CD4-positive, alpha-beta T cell treated with Interleukin-1 beta for 1 hour (primary cell): ENCODE measurements around the gene ATP13A1.

ENCODE experiments used
- DNase-seq, 2 donors: peaks; one replicate each; pipeline ENCODE4 v3.0.0-alpha.2; 2020 to 2022

The ATP13A1 gene

DNA sequence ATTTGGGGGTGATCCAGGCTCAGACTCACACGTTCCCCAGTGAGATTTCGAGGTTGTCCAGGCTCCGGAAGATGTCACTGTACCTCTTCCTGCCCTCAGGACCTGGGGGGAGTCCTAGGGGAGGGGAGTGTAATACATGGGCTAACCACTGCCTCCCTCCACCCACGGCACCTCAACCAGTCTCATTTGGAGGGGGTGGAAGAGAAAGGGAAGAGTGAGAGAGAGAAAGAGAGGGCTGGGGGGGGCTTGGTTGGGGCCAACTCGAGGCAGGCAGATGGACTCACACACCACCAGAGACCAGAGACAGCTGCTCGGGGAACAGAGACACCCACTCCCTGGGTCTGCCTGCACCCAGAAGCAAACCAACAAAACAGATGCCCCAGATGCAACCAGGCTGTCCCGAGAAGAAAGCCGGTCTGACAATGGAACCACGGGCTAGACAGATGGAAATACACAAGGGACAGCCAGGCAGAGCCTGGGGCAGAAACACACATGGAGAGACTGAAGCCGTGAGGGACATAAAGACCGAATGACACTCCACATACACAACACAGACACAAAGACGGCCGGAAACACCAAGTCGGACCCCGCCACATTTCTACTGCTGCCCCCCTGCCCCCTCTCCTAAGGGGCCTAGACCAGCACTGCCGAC, 20.8 kb downstream of the ATP13A1 start:
- peak; percentile 60 to 67 for DNase-seq

DNA sequence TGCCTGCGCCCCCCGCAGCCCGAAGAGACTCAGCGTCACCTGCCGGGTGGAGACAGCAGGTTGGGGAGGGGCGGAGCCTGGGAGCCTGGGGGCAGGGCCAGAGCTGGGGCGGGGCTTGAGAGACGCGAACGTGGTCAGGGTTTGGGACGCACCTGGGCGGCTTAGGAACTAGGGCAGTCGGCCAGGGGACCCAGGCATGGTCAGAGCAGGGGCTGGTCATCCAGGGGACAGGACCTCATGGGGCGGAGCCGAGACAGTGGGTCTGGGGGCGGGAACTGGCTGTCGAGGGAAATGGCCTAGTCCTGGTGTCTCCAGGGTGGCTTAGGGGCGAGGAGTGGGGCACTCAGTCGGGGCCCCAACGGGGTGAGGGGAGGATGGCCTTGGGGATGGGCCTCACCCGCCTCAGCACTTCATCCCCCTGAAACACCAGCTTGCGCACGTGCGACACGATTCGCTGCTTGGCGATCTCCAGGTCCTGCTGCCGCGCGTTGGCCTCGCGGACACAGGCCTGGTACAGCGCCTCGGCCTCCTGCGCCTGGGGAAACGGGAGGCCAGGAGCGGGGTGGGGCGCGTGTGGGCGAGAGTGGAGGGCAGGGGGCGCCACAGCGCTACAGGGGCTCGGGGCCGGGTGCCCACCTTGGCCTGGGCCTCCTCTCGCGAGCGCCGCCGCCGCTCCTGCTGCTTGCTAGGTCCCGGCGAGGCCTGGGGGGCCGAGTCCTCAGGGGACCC, 25.8 kb downstream of the ATP13A1 start:
- no peak for DNase-seq

DNA sequence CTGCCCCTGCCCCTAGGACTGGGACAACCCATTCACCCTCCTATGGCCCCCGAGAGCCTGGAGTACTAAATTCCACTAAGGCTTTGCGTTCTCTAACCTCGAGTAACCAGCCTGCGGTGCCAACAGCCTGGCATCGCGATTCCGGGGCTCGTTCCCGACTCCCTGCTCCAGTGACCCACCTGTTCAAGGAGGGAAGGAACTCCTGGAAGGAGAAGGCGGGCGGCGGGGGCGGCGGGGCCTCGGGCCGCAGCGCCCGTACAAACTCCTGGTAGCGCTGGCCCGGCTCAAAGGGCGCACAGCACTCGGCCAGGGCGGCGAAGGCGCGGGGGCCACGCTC, 26.3 kb downstream of the ATP13A1 start:
- no peak for DNase-seq

DNA sequence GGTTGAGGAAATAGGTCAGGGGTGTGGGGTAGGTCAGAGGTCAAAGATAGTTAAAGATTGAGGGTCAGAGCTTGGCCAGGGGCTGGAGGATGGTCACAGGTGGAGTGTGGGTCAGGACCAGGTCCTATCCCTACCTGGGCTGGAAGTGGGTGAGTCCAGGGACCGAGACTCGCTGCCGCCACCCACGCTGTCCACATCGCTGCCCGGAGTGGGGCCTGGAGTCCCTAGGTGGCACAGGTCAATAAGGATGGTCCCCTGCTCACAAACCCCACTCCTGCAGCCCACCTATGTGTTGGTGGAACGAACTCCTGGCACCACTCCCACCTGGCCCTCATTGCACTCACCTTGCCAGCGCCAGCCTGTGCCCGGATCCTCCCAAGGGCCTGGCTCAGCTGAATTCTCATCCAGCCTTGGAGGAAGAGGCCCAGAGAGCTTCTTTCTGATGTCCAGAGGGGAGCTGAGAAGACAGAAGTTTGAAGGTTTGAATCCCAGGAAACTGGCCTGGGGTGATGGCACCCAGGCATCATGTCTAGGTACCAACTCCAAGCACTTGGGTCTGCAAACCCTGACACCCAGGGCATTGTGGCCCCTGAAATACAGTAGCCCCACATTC, 26.8 kb downstream of the ATP13A1 start:
- DNase-seq: no peak

DNA sequence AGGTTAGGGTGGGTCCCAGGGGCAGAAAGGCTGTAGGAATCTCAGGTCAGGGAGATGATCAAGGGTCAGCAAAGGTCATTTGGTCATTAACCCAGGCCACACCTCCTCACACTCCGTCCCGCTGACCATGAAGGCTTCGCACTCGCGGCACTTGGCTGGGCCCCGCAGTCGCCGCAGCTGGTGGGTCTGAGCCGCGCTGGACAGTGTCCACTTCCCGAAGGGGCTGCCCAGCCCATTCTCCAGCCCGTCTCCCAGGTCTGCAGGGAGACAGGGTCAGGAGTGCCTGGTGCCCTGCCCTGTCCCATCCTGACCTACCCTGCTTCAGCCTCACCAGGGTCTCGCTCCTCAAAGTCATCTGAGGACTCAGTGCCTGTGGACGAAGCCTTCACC, 28.2 kb downstream of the ATP13A1 start:
- DNase-seq: no peak

DNA sequence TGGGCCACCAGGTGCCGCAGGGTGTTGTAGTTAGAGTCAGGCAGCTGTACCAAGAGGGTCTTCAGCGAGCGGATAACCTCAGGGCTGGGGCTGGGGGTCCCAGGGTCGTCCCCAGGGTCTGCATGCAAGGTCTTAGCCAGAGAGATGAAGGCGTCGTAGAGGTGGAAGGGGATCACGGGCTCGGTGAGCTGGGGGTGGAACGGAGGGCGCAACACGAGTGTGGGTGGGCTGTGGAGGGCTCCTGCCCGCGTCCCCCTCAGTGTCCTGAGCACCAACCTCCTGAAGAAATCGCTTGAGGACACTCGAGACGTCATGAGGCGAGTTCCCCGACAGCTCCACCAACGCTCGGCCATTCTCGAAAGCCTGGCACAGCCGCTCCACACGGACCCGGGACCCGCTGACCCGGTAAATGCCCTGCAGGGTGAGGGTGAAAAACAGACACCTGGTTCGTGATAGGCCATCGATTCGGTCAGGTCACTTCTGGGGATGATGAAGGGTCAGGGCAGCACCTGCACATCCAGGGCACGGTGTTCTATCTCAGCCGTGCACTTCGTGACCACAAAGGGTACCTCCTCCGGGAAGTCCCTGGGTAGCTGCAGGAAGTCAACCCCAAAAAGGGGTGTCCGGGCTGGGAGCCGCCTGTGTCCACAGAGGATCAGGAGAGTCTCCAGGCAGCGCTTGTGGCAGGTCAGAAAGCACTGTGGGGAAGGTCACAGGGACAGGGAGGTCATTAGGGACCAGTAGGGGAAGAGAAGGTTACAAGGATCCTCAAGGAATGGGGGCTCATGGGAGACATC, 28.8 kb downstream of the ATP13A1 start:
- DNase-seq: no peak

DNA sequence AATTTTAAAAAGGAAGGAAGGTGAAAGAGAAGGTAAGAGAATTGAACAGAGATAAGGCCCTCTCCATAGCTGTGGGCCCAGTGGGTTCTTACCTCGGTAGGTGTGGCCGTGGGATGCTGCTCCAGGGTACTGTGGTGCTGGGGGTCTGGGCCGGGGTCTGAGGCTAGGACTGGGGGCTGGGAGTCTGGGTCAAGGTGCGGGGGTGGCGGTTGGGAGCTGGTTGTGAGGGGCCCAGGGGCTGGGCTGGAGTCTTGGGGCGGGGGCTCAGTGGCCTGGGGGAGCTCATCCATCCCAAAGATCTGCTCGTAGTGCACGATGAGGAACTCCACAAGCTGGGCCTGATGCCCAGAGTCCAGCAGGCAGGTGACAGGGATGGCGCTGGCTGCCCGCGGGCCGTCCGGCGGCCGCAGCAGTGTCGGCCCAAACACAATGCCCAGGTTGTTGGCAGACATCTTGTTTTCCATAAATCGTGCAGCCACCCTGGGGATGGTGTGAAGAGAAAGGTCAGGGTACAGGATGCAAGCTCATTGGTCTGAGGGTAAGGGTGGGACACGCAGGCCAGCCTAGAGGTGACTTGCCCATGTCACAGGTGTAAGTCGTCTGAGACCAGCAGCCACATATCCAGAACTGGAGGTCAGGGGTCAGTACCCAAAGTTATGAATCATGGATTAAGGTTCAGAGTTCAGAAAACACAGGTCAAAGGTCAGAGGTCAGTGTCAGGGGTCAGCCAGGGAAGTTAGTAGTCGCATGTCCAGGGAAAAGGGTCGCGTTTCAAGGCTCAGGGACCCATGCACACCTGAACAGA, 29.6 kb downstream of the ATP13A1 start:
- DNase-seq: no peak

DNA sequence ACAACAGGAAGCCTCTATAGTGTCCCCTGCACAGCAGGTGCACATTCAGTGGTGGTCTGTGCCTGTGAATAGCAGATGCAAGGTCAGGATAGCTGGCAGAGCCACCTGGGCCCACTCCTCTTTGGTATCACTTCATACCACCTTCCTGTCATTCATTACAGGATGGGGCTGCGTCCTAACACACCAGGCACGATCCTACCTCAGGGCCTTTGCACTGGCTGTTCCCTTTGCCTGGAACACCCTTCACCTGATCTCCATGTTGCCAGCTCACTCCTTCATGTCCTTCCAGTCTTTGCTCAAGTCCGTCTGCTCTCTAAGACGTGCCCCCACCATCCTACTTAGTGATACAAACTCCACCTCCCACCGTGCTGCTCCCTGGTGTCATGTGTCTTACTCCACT, 30.8 kb downstream of the ATP13A1 start:
- DNase-seq: no peak

DNA sequence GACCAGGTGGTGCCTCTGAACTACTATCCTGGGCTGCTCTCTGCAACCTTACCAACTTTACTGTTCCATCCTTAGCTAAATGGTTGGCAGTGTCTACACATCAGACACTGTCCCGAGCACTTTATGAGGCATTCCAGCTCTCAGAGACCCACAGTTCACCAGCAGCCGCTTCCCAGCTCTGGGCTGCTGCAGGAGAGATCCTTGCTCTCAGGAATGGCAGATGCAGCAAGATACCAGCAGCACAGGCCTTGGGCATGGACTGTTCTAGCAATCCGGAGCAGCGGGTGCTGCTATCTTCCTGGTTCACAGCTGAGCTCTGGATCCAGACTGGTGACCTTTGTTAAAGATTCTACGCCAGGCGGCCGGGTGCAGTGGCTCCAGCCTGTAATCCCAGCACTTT, 32.1 kb downstream of the ATP13A1 start:
- DNase-seq: no peak

DNA sequence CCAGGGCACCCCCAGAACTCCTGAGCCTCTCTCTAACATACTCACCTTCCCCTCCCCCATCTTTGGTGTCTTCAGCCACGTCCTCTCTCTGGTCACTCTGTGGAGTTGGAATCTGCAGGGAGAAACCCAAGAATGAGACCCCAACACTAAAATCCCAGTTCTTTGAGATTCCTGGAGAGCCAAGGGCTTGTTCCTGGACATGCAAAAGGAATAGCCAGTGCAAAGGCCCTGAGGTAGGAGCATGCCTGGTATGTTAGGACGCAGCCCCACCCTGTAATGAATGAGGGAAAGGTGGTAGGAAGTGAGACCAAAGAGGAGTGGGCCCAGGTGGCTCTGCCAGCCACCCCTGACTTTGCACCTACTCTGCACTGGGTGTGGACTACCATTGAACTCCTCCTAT, 33.0 kb downstream of the ATP13A1 start:
- no peak for DNase-seq

DNA sequence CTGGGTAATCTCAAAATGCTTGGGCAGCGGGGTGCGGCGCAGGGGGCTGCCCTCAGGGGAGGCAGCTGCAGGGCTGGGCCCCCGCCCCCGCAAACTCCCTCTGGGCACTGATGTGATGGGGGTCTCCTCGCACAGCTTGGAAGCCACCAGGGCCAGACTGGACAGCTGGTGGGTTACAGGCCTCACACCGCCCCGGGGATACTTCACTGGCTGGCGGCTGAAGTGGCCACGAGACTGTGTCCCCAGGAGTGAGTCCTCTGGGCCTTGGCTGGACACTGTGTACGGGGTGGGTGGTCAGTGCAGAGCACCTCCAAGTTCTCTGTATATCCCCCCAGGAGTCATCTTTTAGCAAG, 33.4 kb downstream of the ATP13A1 start:
- DNase-seq: no peak

DNA sequence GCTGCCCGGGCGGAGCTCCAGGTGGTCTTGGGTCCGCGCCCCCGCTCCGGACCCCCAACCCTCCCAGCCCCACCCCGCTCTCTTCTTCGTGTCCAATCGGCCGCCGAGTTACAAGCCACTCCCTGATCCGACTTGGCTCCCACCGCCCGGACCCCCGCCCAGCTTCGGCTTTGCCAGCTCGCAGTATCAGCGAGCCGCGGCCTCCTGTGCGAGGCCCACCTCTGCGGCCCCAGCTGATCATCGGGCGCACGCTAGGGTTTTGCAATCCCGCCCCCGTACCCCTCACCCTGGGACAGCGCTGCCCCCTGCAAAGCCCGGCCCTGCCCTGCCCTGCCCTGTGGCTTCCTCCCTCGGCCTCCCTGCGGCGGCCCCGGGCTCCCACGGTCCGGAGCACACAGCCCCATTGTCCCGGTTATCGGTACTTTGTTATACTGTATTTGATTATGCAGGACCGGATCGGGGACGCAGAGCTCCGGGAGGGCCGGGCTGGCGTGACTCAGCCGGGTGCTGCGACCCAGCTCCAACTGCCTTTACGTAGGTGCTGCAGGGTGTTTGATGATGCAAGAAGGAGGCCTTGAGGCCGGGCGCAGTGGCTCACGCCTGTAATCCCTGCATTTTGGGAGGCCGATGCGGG, 34.9 kb downstream of the ATP13A1 start:
- DNase-seq: peak in 1 of 2 donors; percentile 54

DNA sequence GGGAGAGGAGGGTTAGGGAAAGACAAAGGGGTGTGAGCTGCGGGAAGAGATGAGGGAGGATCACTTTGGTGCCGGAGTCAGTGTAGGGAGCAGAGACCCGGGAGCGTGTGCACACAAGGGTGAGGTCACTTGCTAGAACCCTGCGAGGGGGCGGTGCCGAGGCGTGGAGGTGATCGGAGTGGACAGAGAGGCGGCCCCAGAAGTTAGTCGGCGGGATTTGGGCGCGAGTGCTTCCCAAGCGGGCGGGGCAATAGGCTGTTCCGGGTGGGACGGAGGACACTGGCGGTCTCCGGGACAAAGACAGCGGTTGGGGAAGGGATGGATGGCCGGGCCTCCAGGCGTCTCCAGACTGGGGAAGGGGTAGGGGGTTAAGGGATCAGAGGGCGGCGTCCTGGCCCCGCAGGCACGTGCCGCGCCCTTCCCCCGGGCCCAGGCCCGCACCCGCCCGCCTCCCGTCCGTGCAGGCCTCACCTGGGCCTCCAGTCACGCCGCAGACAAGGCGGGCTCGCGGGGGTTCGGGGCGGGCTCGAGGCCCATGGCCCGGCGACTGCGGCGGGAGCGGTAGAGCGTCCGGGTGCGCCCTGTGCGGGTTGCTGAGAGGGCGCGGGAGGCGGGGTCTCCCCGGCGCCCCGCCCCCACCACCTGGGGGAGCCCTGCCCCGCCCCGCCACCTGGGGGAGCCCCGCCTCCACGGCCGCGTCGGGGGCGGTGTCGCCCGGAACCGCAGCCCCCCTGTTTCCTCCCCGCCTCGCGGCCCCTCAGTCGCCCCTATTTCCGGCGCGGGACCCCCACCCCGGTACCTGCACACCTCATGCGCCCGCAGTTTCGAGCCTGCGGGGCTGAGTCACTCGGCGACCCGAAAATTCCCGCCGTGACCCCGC, 35.6 kb downstream of the ATP13A1 start, which contains the start of gene LPAR2:
Gene LPAR2 (minus strand): TSS at position 600 of the 880 bp plus-strand sequence. CDS start 945 bp downstream, outside the sequence.
- peak; percentile 80 to 84 for DNase-seq

DNA sequence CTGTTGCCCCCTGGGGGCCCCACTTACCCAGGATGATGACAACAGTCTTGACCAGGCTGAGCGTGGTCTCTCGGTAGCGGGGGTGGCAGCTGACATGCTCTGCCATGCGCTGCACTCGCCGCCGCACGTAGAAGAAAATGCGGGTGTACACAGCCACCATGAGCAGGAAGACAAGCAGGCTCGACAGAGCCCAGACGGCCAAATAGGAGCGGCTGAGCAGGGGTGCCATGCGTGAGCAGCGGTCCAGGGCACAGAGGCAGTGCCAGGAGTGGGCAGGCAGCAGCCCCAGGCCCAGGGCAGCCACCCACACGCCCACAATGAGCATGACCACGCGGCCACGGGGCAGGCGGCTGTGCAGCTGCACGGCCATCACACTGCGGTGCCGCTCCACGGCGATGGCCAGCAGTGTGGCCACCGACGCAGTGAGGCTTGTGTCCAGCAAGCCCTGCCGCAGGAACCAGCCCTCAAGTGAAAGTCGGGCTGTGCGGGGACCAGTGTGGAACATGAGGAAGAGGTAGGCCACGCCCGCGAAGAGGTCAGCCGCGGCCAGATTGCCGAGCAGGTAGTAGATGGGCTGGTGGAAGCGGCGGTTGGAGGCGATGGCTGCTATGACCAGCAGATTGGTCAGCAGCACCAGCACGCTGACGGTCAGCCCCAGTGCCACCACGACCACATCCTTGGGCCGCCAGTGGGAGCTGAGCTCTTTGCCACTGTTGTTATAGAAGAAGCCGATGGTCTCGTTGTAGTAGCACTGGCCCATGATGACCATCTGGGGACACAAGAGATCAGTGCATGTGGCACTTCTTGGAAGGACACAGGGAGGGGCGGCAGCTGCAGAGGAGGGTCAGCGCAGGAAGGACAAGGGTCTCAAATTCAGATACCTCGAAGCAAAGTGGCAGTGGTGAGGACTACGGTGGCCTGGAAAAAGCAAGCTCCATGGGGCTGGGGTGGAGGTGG, 36.7 kb downstream of the ATP13A1 start:
- no peak for DNase-seq

DNA sequence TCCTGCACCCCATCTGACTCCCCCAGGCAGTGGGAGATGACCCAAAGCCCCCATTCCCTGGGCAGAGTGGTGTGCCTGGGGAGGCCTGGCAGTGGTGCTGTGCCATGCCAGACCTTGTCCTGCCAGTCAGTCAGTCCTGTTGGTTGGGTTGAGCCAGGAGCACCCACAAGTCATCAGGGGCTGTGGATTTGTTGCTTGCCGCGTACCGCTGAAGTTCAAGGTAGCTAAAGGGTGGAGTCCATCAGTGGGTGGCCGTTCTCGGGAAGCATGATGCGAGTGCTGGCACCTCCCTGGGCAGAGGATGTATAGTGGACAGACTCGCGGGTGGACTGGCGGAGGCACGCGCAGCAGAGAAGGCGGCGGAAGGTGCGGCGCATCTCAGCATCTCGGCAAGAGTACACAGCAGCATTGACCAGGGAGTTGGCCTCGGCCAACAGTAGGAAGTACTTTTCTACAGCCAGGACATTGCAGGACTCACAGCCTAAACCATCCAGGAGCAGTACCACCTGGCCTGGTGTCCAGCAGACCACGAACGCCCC, 39.4 kb downstream of the ATP13A1 start:
- no peak for DNase-seq

DNA sequence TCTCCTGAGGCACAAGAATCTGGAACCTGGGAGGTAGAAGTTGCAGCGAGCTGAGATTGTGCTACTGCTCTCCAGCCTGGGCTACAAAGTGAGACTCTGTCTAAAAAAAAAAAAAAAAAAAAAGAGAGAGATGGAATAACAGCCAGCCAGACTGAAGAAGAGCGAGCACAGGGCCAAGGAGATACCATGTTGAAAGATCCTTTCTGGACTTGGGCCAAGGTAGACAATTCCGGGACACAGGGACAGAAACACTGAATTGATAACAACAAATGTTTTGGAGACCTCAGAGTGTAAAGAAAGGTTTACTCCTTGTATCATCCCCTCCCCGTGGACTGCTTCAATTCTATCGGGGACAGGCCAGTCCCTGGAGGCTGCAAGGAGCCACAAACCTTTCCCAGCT, 40.1 kb downstream of the ATP13A1 start:
- DNase-seq: no peak

DNA sequence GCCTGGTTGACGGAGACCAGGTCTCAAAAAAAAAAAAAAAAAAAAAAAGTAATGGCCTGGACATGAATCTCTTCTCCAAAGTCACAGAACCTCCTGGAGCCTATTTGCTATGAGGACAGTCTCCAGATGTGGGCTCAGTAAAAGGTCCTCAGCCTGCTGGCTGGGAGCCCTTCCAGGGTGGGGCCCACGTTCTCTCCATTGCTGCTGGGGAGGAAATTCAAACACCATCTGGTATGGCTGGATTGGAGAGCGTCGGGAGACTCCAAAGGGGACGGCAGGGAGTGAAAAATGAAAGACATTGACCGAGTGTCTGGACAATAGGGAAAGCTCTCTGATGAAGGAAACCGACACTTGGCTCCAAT, 43.6 kb downstream of the ATP13A1 start:
- DNase-seq: no peak

DNA sequence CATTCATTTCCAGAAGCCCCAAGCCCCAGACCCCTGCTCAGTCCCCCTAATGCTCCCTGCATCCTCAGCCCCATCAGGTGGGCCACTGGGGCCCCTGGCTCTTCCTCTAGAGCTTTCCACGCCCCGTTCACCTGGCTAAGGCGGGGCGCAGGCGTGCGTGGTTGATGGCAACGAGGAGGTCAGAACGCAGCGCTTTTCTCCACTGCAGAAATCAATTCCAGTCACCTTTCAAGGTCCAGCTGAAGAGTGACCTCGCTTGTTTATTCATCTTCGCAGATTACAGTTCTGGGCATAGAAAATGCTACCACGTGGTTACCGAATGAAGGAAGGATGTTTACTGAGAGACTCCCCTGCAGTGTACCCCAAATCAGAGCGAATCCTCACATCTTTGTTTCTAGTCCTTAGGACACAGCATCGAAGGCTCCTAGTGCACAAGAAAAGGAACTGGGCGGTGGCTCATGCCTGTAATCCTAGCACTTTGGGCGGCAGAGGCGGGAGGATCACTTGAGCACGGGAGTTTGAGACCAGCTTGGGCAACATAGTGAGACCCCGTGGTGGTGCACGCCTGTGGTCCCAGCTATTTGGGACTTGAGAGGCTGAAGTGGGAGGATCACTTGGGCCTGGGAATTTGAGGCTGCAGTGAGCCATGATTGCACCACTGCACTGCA, 44.2 kb downstream of the ATP13A1 start:
- DNase-seq: no peak
